ENCODE measurements around the gene C2CD3.

DNA sequence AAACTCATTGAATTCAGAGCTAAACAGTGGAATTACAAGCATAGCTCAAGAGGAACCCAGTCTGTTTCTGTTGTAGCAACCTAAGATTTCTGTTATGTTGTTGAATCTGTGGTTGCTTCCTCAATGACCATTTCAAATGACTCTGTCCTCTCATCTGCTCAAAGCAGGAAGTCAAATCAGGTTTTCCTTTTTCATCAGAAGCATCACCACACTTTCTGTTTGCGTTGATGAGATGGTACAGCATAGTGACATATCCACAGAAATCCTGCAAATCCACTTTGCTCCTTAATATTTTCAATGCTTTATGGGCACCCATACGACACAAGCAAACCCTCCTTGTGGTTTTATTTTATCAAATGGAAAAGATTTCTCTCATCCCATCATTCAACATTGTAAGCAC lies 175.6 kb downstream of the C2CD3 start:
- no peak for TF ChIP-seq CTCF (IDR thresholded peaks at IDR 0.05)
- TF ChIP-seq POLR2A (IDR thresholded peaks at IDR 0.05) = no peak
